Astrocyte (in vitro differentiated cells and primary cell): ENCODE measurements around the gene SRSF9. TPM values are rescaled to one million over a fixed set of nuclear protein-coding genes. Genes with fewer than 3 reads are reported as not detected.

Experiments
- DNase-seq: peaks from one replicate; pipeline ENCODE4 v3.0.0-alpha.2; 2010; ENCODE audit warnings: low read depth
- FAIRE-seq: peaks from 2 replicates; lab custom pipeline; 2011; peaks lifted over from hg19 to GRCh38; lab: Jason Lieb, UNC
- H2AFZ ChIP-seq: 2 replicates; pipeline ENCODE4 v1.6.0; 2012; ENCODE audit warnings: low read depth, low read length, inconsistent platforms
- H3K27ac ChIP-seq: 2 replicates; pipeline ENCODE4 v1.5.1; 2011; ENCODE audit warnings: low read depth, low read length, inconsistent platforms
- H3K27me3 ChIP-seq: 2 replicates; pipeline ENCODE4 v1.6.0; 2011; ENCODE audit warnings: low read length, inconsistent platforms; ENCODE audit not compliant: insufficient read depth
- H3K36me3 ChIP-seq: 2 replicates; pipeline ENCODE4 v1.5.1; 2011; ENCODE audit warnings: low read length, inconsistent platforms; ENCODE audit not compliant: insufficient read depth
- H3K4me1 ChIP-seq: 2 replicates; pipeline ENCODE4 v1.5.1; 2011; ENCODE audit warnings: low read length, inconsistent platforms; ENCODE audit not compliant: insufficient read depth
- H3K4me2 ChIP-seq: 2 replicates; pipeline ENCODE4 v1.6.0; 2012; ENCODE audit warnings: low read length, inconsistent platforms
- H3K4me3 ChIP-seq: 2 replicates; pipeline ENCODE4 v1.5.1; 2011; ENCODE audit warnings: low read depth, mild to moderate bottlenecking, low read length, inconsistent platforms; ENCODE audit not compliant: insufficient read depth
- H3K79me2 ChIP-seq: 2 replicates; pipeline ENCODE4 v1.6.0; 2012; ENCODE audit warnings: mild to moderate bottlenecking, low read length, inconsistent platforms; ENCODE audit not compliant: insufficient read depth
- H3K9ac ChIP-seq: 2 replicates; pipeline ENCODE4 v1.6.0; 2012; ENCODE audit warnings: mild to moderate bottlenecking, low read length, inconsistent platforms
- H3K9me3 ChIP-seq: 2 replicates; pipeline ENCODE4 v1.5.1; 2012; ENCODE audit warnings: low read depth, mild to moderate bottlenecking, low read length, inconsistent platforms; ENCODE audit not compliant: insufficient read depth
- H4K20me1 ChIP-seq: 2 replicates; pipeline ENCODE4 v1.6.0; 2012; ENCODE audit warnings: low read length, inconsistent platforms; ENCODE audit not compliant: insufficient read depth
- H3K27ac Mint-ChIP-seq: one replicate; pipeline ENCODE4 v1.8.0; 2021; ENCODE audit warnings: mild to moderate bottlenecking, mixed read lengths; ENCODE audit not compliant: unreplicated experiment
- H3K27me3 Mint-ChIP-seq: one replicate; pipeline ENCODE4 v1.8.0; 2021; ENCODE audit warnings: low read depth, mixed read lengths; ENCODE audit not compliant: unreplicated experiment
- H3K36me3 Mint-ChIP-seq: one replicate; pipeline ENCODE4 v1.8.0; 2021; ENCODE audit warnings: low read depth, mixed read lengths; ENCODE audit not compliant: unreplicated experiment
- H3K4me1 Mint-ChIP-seq: one replicate; pipeline ENCODE4 v1.8.0; 2021; ENCODE audit warnings: low read depth, mixed read lengths; ENCODE audit not compliant: unreplicated experiment
- H3K4me3 Mint-ChIP-seq: one replicate; pipeline ENCODE4 v1.8.0; 2021; ENCODE audit warnings: mild to moderate bottlenecking, moderate library complexity, mixed read lengths; ENCODE audit not compliant: unreplicated experiment
- H3K9me3 Mint-ChIP-seq: one replicate; pipeline ENCODE4 v1.8.0; 2021; ENCODE audit warnings: mild to moderate bottlenecking, mixed read lengths; ENCODE audit not compliant: unreplicated experiment
- EZH2 ChIP-seq: IDR thresholded peaks from 2 replicates; pipeline ENCODE4 v1.6.1; 2012; ENCODE audit warnings: mild to moderate bottlenecking, low read length, inconsistent platforms; ENCODE audit not compliant: insufficient read depth
- total RNA-seq: library from RNA; stranded (reverse); gene quantifications from 2 replicates; pipeline ENCODE4 v1.2.1, GENCODE V29; 2021
- TF ChIP-seq, protein P1 (sequence below): IDR thresholded peaks from 2 replicates; pipeline ENCODE4 v1.5.1; 2011; ENCODE audit warnings: low read depth, mild to moderate bottlenecking, inconsistent platforms, low read length, moderate library complexity; ENCODE audit not compliant: insufficient read depth

SRSF9 gene
- total RNA-seq, 1 donor from 2014 or later = 223 TPM

DNA sequence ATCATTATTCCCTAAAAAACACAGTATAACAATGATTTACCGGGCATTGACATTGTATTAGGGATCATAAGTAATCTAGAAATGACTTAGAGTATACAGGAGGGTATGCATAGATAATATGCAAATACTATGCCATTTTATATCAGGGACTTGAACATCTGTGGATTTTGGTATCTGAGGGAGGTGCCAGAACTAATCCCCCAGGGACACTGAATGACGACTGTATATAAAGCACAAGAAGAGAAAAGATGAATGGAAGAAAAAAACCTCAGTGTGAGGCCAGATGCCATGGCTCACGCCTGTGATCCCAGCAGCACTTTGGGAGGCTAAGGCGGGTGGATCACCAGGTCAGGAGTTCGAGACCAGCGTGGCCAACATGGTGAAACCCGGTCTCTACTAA lies 57.1 kb downstream of the SRSF9 start:
- Histone ChIP-seq H3K27ac (no peak overlapping the region), H3K4me3 (no peak overlapping the region), H3K9ac (no peak overlapping the region), H4K20me1 (no peaks in the 10 kb centered on the region), H3K9me3 (no peaks in the 10 kb centered on the region), H3K79me2 (no peaks in the 10 kb centered on the region), H3K4me2 (no peak overlapping the region), H3K27me3 (no peaks in the 10 kb centered on the region), H3K36me3 (no peaks in the 10 kb centered on the region), H3K4me1 (no peaks in the 10 kb centered on the region), H2AFZ (no peak overlapping the region)
- Mint-ChIP-seq H3K9me3 (no peaks in the 10 kb centered on the region), H3K4me3 (no peak overlapping the region), H3K27ac (no peak overlapping the region), H3K36me3 (no peaks in the 10 kb centered on the region), H3K27me3 (peaks cover 4% of the 10 kb centered on the region), H3K4me1 (peaks cover 1% of the 10 kb centered on the region)
- DNase-seq (no peak), FAIRE-seq (no peak)
- TF ChIP-seq EZH2 = no peak
- TF ChIP-seq, protein P1, sequence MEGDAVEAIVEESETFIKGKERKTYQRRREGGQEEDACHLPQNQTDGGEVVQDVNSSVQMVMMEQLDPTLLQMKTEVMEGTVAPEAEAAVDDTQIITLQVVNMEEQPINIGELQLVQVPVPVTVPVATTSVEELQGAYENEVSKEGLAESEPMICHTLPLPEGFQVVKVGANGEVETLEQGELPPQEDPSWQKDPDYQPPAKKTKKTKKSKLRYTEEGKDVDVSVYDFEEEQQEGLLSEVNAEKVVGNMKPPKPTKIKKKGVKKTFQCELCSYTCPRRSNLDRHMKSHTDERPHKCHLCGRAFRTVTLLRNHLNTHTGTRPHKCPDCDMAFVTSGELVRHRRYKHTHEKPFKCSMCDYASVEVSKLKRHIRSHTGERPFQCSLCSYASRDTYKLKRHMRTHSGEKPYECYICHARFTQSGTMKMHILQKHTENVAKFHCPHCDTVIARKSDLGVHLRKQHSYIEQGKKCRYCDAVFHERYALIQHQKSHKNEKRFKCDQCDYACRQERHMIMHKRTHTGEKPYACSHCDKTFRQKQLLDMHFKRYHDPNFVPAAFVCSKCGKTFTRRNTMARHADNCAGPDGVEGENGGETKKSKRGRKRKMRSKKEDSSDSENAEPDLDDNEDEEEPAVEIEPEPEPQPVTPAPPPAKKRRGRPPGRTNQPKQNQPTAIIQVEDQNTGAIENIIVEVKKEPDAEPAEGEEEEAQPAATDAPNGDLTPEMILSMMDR = no peak

Other genes with a start within 250 kb of the SRSF9 start
- 126 and 151 TPM in 2 replicates for gene PXN, start 204.0 kb downstream of the SRSF9 start, total RNA-seq
- 2,157 and 2,549 TPM in 2 replicates for gene RNU4-2, start 177.8 kb downstream of the SRSF9 start, total RNA-seq
- 2,477 and 2,591 TPM in 2 replicates for gene RNU4-1, start 176.5 kb downstream of the SRSF9 start, total RNA-seq
- gene SIRT4, start 167.4 kb downstream of the SRSF9 start, total RNA-seq = 2.5 and 2.7 TPM in 2 replicates
- gene PLA2G1B, start 142.0 kb downstream of the SRSF9 start, total RNA-seq = not detected in 2 replicates
- 16.0 and 16.4 TPM in 2 replicates for gene MSI1, start 100.6 kb downstream of the SRSF9 start, total RNA-seq
- 388 and 394 TPM in 2 replicates for gene COX6A1, start 31.6 kb downstream of the SRSF9 start, total RNA-seq
- gene TRIAP1, start 23.4 kb downstream of the SRSF9 start, total RNA-seq = 43.6 and 54.0 TPM in 2 replicates
- 17.8 and 28.8 TPM in 2 replicates for gene GATC, start 23.3 kb downstream of the SRSF9 start, total RNA-seq
- 490 and 500 TPM in 2 replicates for gene DYNLL1, start 26.4 kb upstream of the SRSF9 start, total RNA-seq
- 22.9 and 23.4 TPM in 2 replicates for gene COQ5, start 59.4 kb upstream of the SRSF9 start, total RNA-seq
- gene RNF10, start 64.6 kb upstream of the SRSF9 start, total RNA-seq = 181 and 185 TPM in 2 replicates
- 31.3 and 36.0 TPM in 2 replicates for gene POP5, start 111.7 kb upstream of the SRSF9 start, total RNA-seq
- gene CABP1, start 170.9 kb upstream of the SRSF9 start, total RNA-seq = 0.19 and 0.30 TPM in 2 replicates
- 137 and 152 TPM in 2 replicates for gene MLEC, start 217.4 kb upstream of the SRSF9 start, total RNA-seq
- 21.3 and 24.3 TPM in 2 replicates for gene UNC119B, start 240.7 kb upstream of the SRSF9 start, total RNA-seq